AG20443 (cell line): Measurements from ENCODE around the gene PCDH15.

Experiments
- DNase-seq: peaks from one replicate; pipeline ENCODE4 v3.0.0; 2012; ENCODE audit warnings: low spot score, mixed read lengths

Gene PCDH15

DNA sequence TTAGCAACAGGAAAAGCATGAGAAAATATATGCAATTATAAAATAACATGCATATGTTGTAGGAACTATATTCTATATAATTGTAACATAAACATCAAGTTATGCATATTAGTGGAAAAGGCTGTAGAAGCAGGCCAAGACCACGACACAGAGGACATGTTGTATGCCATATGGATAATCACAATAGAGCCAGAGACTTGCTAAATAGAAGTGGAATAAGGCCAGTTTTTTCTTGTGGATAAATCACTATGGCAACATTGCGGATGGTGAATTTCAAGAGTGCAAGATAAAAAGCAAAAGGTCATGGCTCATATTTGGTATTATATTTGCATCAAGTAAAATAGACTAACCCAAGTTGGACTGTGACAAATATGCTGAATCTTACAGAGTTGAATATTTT, 93.0 kb downstream of the PCDH15 start:
- DNase-seq: no peak

DNA sequence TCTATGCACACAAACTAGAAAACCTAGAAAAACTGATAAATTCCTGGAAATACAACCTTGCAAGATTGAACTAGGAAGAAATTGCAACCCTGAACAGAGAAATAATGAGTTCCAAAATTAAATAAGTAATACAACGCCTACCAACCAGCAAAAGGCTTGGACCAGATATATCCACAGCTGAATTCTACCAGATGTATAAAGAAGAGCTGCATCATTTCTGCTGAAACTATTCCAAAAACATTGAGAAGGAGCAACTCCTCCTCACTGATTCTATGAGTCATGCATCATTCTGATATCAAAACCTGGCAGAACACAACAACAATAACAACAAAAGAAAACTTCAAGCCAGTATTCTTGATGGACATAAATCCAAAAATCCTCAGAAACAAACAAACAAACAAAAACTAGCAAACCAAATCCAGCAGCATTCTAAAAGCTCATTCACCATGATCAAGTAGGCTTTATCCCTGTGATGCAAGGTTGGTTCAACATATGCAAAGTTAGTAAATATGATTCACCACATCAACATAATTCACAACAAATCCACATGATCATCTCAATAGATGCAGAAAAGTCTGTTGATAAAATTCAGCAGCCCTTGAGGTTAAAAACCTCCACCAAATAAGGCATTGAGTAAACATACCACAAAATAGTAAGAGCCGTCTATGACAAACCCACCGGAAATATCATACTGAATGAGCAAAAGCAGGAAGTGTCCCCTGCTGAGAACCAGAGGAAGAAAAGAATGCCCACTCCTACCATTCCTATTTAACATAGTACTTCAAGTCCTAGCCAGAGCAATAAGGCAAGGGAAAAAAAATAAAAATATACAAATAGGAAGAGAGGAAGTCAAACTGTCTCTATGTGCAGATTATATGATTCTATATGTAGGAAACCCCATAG, 98.2 kb downstream of the PCDH15 start:
- no peak for DNase-seq

DNA sequence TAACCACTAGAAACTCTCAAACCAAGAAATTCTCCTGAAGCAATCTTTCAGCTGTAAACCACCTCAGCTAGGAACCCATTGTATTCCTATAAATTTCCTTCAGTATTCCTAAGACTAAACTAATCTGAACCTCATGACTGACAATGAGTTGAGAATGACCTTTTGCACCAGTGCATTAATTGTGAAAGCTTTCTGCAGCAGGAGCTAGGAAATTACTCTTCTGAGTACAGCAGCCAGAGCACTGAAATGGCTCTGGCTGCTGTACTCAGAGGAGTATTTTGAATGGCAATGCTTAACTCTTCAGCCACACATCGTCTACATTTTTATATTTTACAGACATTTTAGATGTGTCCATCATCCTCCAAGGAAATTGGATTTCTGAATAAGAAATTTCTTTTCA, 109.7 kb downstream of the PCDH15 start:
- no peak for DNase-seq

DNA sequence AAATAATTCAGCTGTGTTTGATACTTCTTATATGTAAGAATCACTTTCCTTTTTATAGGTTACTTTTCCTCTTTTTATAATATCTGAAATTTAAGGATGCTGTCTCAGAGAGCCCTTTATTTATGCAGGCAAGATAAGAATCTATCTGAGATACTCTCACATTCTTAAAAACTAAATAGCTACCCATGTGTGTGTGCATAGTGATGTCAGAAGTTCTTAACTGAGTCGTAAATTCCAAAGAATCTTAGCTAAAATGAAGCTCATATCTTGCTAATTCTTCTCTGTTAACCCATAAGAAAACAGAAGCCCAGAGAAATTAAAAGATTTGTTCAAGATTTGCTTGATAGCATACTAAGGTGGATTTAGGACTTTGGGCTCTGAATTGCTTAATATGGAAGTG, 118.5 kb downstream of the PCDH15 start:
- DNase-seq: no peak

DNA sequence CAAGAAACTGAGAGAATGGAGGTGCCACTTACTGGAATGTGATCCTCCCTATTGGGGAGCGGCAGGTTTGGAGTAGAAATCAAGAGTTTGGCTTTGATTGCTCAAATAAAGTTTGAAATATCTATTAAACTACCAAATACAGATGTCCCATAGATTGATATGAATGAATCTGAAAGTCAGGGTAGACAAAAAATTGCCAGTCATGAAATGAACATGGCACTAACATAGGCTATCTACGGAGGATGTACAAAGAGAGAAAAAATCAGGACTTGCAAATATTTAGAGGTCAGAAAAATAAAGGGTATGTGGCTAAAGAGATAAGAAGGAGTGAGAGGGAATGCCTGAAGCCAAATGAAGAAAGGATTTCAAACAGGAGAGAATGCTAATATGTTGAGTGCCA, 119.9 kb downstream of the PCDH15 start:
- no peak for DNase-seq

DNA sequence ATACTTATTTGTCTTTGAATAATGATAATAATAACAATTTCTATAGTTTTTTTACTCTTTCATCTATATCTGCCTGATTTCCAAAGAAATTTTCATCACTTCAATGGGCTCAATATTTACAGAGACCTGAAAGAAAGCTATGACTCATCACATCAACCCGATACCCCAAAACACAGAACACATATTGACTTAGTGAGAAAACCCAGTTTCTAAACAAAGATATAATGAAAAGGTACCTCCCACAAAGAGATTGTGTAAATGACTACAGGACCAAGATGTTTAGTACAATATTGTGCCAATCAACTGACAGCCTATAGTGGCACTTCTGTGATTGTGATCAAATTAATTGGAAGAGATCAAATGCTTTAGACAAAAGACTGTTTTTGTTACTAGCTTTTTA, 133.9 kb downstream of the PCDH15 start:
- DNase-seq: no peak

DNA sequence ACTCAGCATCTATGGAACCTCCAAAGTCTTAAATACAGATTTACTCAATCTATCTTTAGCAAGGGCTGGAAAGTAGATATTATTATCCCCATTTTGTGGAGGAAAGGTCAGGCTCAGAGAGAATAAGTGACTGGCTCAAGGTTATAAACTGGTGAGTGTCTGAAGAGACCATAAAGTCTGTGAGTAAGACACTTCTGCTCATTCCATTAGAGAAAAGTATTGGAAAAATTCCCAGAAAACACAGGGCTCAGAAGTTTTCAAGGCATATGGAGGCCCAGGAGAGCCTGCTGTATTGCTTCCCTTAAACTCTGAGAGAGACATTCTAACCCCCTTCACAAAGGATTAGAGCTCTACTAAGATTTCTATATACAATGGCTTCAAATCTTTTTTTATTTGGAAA, 134.8 kb downstream of the PCDH15 start:
- DNase-seq: no peak

DNA sequence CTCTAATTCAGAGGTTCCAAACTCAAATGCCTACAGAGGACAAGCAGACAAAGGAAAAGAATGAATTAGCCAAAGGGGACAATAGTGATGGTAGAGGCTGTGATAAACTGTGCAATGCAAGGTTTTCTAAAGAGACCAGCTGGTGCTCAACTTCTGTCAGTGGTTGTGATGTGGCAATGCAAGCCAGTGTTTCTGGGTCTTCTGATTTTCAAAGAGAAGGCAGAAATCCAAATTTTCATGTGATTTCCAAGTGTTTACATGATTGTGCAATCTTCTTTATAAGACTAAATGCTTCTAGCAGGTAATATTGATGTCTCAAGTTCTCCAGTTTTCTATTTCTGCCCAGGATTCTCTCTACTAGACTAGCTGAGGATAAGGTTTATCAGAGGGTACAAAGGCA, 135.9 kb downstream of the PCDH15 start:
- DNase-seq: no peak

DNA sequence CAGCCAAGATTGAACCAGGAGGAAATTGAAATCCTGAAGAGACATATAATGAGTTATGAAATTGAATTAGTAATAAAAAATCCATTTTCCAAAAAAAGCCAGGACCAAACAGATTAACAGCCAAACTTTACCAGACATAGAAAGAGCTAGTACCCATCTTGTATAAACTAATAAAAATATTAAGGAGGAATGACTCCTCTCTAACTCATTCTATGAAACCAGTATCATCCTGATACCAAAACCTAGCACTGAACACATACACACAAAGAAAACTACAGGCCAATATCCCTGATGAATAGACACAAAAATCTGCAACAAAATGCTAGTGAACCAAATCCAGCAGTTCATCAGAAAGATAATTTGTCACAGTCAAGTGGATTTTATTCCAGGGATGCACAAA, 140.6 kb downstream of the PCDH15 start:
- no peak for DNase-seq

DNA sequence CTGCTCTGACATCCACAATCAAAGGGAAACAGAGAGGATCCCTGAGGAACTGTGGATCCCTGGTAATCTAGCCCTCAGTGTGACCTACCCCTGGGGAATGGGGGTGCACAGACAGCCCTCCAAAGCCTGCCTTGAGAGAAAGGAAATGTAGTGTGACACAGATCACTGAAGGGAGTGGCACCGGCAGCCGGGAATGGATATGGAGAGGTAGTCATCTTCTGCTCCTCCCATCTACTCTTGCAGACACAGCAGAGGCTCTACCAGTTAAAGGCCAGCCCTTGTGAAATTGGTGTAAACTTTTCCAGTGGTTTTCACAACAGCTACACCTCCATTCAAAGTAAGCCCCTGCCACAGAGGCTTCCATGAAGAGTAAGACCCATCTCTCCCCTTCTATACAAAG, 144.4 kb downstream of the PCDH15 start:
- DNase-seq: no peak

DNA sequence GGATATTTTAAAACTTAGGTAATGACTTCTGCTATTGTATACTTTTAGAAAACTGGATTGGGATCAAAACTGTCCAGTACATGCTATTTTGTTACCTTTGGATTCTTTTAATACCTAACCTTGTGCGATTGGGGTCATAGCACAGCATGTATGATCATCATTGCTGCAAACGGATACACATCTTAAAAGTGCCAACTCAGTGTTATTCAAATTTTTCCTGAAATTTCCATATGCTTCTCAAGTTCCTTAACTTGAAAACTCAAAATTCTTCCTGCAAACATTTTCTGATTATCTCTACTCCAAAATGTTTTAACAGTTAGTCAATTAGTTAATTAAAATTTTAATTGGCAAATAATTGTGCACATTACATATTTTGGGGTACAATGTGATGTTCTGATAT, 147.5 kb downstream of the PCDH15 start:
- DNase-seq: no peak

DNA sequence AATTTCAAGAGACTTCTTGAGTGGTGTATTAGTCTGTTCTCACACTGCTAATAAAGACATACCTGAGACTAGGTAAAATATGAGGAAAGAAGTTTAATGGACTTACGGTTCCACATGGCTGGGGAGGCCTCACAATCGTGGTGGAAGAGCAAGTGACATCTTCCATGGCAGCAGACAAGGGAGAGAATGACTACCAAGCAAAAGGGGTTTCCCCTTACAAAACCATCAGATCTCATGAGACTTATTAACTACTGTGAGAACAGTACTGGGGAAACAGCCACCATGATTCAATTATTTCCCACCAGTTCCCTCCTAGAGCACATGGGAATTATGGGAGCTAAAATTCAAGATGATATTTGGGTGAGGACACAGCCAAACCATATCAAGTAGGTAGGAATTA, 150.5 kb downstream of the PCDH15 start:
- DNase-seq: no peak

DNA sequence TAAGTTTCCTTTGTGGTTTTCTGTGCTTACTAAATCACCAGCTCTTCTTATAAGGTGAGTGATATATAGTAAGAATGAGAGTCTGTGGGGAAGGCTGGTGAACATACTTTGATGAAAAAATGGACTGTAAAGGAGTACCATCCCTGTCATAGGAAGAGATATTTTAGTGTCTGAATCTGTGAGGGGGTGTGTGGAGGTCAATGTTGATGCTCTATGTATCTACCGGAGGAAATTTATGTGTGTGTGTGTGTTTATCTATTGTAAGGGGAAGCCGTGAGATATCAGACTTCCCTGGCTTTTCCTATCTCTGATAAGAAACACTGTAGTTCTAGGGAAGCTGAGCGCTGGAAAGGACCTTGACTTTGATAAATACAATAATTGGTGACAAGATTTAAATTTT, 179.0 kb downstream of the PCDH15 start:
- no peak for DNase-seq

DNA sequence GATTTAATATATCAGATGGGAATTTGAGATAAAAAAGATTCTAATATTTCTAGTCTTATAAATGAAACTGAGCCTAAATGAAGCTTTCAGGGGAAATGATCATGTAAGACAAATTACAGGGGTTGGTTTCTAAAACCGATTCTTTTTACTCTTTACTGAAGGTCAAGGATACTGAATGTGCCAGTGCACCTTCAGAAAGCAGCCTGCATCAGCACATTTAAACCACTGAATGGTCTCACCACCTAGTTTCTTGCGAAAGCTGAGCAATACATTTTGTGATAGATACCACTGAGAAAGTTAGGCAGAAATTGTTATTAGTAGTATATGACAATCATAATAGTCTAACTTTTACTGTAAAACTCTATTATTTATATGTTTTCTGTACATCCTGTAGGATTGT, 180.7 kb downstream of the PCDH15 start:
- no peak for DNase-seq

DNA sequence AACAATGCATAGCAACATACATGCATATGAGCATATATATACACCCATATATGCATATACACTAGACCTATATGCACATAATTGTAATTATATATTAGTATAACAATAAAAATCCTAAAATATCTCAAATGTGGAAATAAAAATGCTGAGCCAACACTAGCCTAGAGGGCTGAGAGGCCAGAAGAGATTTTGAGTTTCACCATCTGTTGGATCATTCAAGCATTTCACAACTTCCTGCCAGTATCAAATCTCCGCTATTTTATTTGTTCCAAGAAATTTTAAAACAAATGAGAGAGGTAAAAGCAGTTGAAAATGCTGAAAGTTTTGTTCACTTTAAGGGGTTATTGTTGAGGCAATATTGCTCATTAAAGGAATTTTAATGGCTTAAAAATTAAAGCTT, 187.0 kb downstream of the PCDH15 start:
- no peak for DNase-seq

DNA sequence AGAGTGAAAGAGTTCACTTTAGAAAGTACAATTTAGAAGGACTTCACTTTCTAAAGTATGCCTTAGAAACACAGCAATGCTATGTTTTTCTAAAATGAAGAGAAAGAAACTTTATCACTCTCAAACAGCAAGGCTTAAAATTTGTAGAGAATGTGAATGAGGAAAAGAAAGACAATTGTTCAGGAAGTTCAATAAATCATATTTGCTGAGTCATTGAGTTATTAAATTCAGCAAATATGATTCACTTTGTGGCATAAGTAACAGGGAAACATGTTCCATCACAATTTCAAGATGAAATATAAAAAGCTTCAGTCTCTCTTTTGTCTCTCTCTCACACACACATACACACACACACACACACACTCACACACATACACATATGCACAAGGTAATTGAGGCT, 187.9 kb downstream of the PCDH15 start:
- DNase-seq: no peak

DNA sequence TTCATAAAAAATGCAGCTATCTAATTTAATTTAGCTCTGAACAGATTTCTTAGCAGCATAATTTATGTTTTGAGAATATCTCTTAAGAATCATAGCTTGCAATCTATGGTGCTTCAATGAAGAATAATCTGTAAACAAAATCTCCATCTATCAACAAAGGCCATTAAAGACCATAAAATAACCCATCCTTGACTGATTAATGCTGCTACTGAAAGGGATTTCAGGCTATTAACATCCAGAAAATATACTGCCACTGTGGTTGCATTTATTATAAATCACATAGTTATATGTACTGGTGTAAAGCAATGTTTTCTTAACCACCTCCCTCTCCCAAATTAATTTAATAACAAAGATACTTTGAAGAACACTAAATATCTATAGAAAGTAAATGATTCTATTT, 191.6 kb downstream of the PCDH15 start:
- no peak for DNase-seq

DNA sequence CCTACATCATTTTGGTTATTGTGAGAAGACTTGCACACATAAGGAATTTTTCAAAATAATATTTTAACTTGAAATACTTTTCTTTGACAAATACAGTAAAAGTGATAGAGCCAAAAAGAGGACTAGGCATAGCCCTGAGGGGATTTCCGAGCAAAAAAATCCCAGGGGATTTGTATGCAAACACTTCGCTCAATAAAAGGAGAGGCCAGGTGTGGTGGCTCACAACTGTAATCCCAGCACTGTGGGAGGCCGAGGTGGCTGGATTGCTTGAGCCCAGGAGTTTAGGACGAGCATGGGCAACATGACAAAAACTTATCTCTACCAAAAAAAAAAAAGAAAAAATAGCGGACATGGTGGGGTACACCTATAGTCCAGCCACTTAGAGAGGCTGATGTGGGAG, 193.0 kb downstream of the PCDH15 start:
- DNase-seq: no peak

DNA sequence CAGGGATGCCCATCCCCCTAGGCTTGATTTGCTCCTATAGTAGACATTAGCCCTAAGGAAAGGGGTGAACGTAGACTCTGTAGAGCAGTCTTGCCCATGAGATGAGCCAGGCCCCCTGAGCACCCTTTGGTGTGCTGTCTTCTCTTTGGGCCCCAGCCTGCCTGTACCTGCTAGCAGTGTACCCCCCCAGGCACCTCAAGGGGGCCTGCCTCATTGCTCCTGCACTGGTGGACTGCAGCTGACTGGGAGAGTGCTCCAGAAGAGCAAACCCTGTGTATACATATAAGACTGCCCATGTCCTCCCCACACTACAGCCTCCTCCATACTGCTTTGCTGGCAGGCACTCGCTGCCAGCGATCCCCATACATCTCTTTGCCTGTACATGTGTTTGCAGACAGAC, 206.7 kb downstream of the PCDH15 start:
- DNase-seq: no peak

DNA sequence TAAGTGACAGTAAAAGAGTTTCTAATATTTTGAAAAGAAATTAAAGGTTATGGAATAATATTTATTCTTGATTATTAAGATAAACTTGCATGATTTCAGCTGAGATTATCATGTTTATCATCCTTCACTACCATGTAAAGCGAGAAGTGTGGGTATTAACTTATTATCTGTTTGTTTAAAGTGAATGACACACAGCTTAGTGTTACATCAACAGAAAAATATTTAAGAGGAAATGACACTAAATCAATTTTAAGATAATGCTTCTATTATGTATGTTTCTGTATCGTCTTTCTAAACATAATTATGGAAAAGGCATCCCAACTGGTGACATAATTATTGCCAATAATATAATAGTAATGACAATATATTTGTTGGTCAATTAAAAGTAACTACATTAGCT, 213.1 kb downstream of the PCDH15 start:
- no peak for DNase-seq

DNA sequence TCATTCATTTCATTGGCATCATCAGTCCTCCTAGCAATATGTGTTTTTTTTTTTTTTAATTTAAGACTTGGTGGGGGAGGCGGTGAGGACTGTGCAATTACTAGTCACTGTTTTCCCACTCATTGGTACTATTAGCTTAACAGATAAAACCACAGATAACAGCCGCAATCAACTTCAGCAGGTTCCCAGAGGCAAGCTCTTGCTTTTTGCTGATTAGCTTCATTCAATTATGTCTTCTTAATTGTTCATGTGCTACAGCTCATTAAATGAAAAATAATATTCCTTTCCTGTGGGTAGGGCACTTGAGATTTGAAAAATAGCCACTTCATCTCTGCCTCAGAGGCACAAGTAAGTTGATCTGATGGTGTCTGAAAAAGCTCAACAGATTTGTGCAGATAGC, 215.5 kb downstream of the PCDH15 start:
- no peak for DNase-seq

DNA sequence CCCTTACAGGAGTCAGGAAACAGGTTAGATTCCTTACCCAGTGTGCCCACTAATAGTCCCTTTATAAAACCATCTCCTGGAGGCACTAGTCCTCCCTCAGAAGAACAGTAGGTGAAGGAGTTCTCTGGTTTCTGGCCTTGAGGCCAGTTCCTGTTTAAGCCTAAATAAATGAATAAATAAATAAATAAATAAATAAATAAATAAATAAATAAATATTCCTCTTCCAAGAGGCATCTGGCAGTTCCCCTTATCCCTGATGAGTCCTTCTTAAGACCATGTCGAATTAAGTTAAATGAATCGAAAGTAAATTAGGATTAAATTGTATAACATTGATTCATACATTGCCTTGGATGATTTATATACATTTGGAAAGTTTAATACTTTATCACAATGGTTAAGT, 223.3 kb downstream of the PCDH15 start:
- DNase-seq: no peak

DNA sequence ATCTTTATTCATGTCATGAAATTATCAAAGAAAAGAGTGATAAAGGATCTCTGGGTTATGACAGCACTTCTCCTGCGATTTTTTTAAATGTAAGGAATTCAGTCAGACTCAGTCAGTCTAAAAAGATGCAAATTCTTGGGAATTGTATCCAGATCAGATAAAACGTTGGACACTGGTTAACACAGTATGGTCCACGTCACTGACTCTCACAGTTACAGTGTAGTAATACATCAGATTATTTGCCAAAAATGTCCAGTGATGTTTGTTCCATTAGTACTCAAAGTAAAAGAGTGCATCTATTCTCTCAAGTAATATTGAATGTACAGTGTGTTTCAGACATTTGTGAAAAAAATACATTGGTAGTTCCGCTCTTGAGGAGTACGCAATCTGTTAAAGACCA, 224.5 kb downstream of the PCDH15 start:
- no peak for DNase-seq

DNA sequence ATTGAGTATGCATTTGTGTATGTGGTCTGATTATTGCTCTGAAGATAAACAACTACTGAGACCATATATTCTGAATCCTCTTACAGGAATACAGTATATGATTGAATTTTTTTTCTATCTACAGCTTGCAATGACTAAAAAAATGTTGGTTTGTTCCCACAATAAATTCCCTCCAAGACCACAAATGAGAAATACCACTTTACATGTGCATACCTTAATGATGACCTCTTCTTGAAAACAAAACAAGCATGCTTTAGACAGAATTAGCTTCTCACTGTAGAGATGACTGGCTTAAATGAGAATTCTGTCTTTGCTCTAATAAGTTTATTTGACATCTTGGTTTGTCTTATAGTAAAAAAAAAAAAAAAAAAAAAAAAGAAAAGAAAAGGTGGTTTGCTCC, 241.5 kb downstream of the PCDH15 start:
- DNase-seq: no peak
